HepG2 (cell line): ENCODE results near the gene HCFC2. TPM values are rescaled to one million over a fixed set of nuclear protein-coding genes. Genes with fewer than 3 reads are reported as not detected.

ENCODE experiments used
- ATAC-seq: fragments of 200-7000 bp; cut with Tn5 transposase; 3 replicates; pipeline ENCODE4 v1.9.1; 2020; ENCODE audit warnings: mild to moderate bottlenecking, moderate library complexity
- BruUV-seq: library from RNA; stranded (reverse); fragments of 400-500 nt; replicated peaks from 2 replicates; lab custom pipeline; 2021; lab: Mats Ljungman, UMichigan
- CTCF ChIA-PET: fragments of 300-600 bp; formaldehyde crosslinking; extraction: SDS; loops from one replicate; lab custom pipeline; 2021; ENCODE audit warnings: low total read pairs, inconsistent platforms, low intra/inter-chr PET ratio; lab: Yijun Ruan, JAX
- POLR2A ChIA-PET: fragments of 350-600 bp; sonication (Branson Sonifier 250); formaldehyde crosslinking; loops from one replicate; lab custom pipeline; 2020; ENCODE audit warnings: antibody characterized with exemption, inconsistent platforms; lab: Yijun Ruan, JAX
- DNase-seq: peaks from one replicate; pipeline ENCODE4 v3.0.0-alpha.2; 2015; ENCODE audit warnings: low spot score
- FAIRE-seq: peaks from 3 replicates; lab custom pipeline; 2011; peaks lifted over from hg19 to GRCh38; lab: Jason Lieb, UNC
- H2AFZ ChIP-seq: one replicate; pipeline ENCODE4 v1.6.1; 2011; ENCODE audit warnings: low read length, inconsistent platforms
- H3K27ac ChIP-seq: fragments of 300-600 bp; 3 replicates; pipeline ENCODE4 v1.8.0; 2011; ENCODE audit warnings: mixed run types, mild to moderate bottlenecking, mixed read lengths, low read length, inconsistent platforms; ENCODE audit not compliant: insufficient read depth; ENCODE audit errors: extremely low read length
- H3K27me3 ChIP-seq, 2 experiments: fragments of 200-600 bp in 1 of 2; 2 replicates in 1 of 2; 3 replicates in 1 of 2; pipeline versions ENCODE4 v1.6.0 to v1.8.0; 2011; ENCODE audit warnings: low read length in 2 of 2, mild to moderate bottlenecking in 2 of 2, moderate library complexity in 2 of 2, inconsistent platforms in 1 of 2; ENCODE audit not compliant: insufficient read depth in 2 of 2, control insufficient read depth in 1 of 2
- H3K36me3 ChIP-seq, 2 experiments: fragments of 200-600 bp in 1 of 2; replicated peaks in 1 of 2; 2 replicates in 1 of 2; 3 replicates in 1 of 2; pipeline versions ENCODE4 v1.5.1 to v1.8.0; 2011; ENCODE audit warnings: low read length in 2 of 2, inconsistent platforms in 1 of 2; ENCODE audit not compliant: insufficient read depth in 2 of 2, control insufficient read depth in 1 of 2
- H3K4me1 ChIP-seq: 2 replicates; pipeline ENCODE4 v1.5.1; 2012; ENCODE audit warnings: low read length, inconsistent platforms; ENCODE audit not compliant: insufficient read depth
- H3K4me2 ChIP-seq: 2 replicates; pipeline ENCODE4 v1.6.0; 2011; ENCODE audit warnings: low read depth, low read length, inconsistent platforms
- H3K4me3 ChIP-seq, 3 experiments: fragments of 200-600 bp in 1 of 3; sonication (generic), shearing (Covaris generic) in 1 of 3; replicated peaks in 1 of 3; 2 replicates each; pipeline ENCODE4 v1.5.1; 2011 to 2016; ENCODE audit warnings: low read length in 3 of 3, inconsistent platforms in 2 of 3, low read depth in 2 of 3, mild to moderate bottlenecking in 2 of 3, control low read depth in 1 of 3, mixed read lengths in 1 of 3; ENCODE audit not compliant: insufficient read depth in 1 of 3
- H3K79me2 ChIP-seq: one replicate; pipeline ENCODE4 v1.6.1; 2011; ENCODE audit warnings: low read length, inconsistent platforms; ENCODE audit not compliant: insufficient read depth
- H3K9ac ChIP-seq: 2 replicates; pipeline ENCODE4 v1.6.0; 2011; ENCODE audit warnings: mild to moderate bottlenecking, low read depth, low read length, inconsistent platforms; ENCODE audit not compliant: insufficient read depth
- H3K9me3 ChIP-seq: 2 replicates; pipeline ENCODE4 v1.5.1; 2012; ENCODE audit warnings: mild to moderate bottlenecking, low read length
- H4K20me1 ChIP-seq: 2 replicates; pipeline ENCODE4 v1.6.0; 2011; ENCODE audit warnings: inconsistent platforms, mild to moderate bottlenecking, low read length, moderate library complexity; ENCODE audit not compliant: insufficient read depth
- ARNT2 ChIP-seq: sonication (generic); formaldehyde crosslinking; IDR thresholded peaks from 2 replicates; pipeline ENCODE4 v1.8.0; 2022; ENCODE audit warnings: mild to moderate bottlenecking, low read depth, missing genetic modification reagents, moderate library complexity
- CHCHD3 ChIP-seq: sonication (generic); formaldehyde crosslinking; IDR thresholded peaks from 2 replicates; pipeline ENCODE4 v1.8.0; 2022; ENCODE audit warnings: mild to moderate bottlenecking, missing genetic modification reagents, moderate library complexity
- FOXK1 ChIP-seq: sonication (generic); formaldehyde crosslinking; IDR thresholded peaks from 2 replicates; pipeline ENCODE4 v1.4.0; 2020; ENCODE audit warnings: low read depth, missing genetic modification reagents, borderline replicate concordance
- KLF13 ChIP-seq: sonication (generic); formaldehyde crosslinking; IDR thresholded peaks from 2 replicates; pipeline ENCODE4 v1.4.0; 2020; ENCODE audit warnings: mild to moderate bottlenecking, missing genetic modification reagents
- NR2F1 ChIP-seq, 2 experiments: fragments of 450-650 bp in 1 of 2; formaldehyde crosslinking in 1 of 2; IDR thresholded peaks; 2 replicates each; pipeline versions ENCODE4 v1.5.0 to v1.6.1; 2016 to 2020; ENCODE audit warnings: mild to moderate bottlenecking in 1 of 2, missing compliant biosample characterization in 1 of 2, missing genetic modification reagents in 1 of 2, moderate library complexity in 1 of 2
- RERE ChIP-seq: IDR thresholded peaks from 2 replicates; pipeline ENCODE4 v1.6.1; 2016; ENCODE audit warnings: low read depth, missing genetic modification reagents, missing compliant biosample characterization
- TOPORS ChIP-seq: sonication (generic); formaldehyde crosslinking; IDR thresholded peaks from 2 replicates; pipeline ENCODE4 v1.8.0; 2023; ENCODE audit warnings: mild to moderate bottlenecking, missing genetic modification reagents
- U2AF2 ChIP-seq: fragments of 200-400 bp; formaldehyde crosslinking; IDR thresholded peaks from 2 replicates; pipeline ENCODE4 v1.6.1; 2017; ENCODE audit warnings: low read depth, mild to moderate bottlenecking, low read length
- ZNF558 ChIP-seq: sonication (generic); formaldehyde crosslinking; IDR thresholded peaks from 2 replicates; pipeline ENCODE4 v1.9.0; 2022; ENCODE audit warnings: mild to moderate bottlenecking, missing genetic modification reagents, borderline replicate concordance
- ZNF567 ChIP-seq: sonication (generic); formaldehyde crosslinking; IDR thresholded peaks from 2 replicates; pipeline ENCODE4 v1.8.1; 2023; ENCODE audit warnings: mild to moderate bottlenecking, missing genetic modification reagents, borderline replicate concordance
- ZSCAN12 ChIP-seq: sonication (generic); formaldehyde crosslinking; IDR thresholded peaks from 2 replicates; pipeline ENCODE4 v1.9.0; 2021; ENCODE audit warnings: mild to moderate bottlenecking, missing genetic modification reagents
- WGBS: methylation state at CpG from one replicate; pipeline ENCODE4 v1.1.6; 2017; ENCODE audit warnings: low lambda C conversion rate; 5-methylcytosine and 5-hydroxymethylcytosine counted together
- in situ Hi-C: cut with HindIII; loops from 2 replicates; pipeline ENCODE4 v1.10.0; 2017; ENCODE audit warnings: low pct_unique_long_range_greater_than_20kb; ENCODE audit not compliant: extremely low pct_ligation_motif_present
- intact Hi-C: fragments of 100-400 bp; cut with micrococcal nuclease; formaldehyde crosslinking; loops from one replicate; pipeline ENCODE4 v1.10.0; 2022; ENCODE audit not compliant: unreplicated experiment
- polyA plus RNA-seq, 8 experiments: library from polyadenylated mRNA; depleted of rRNA in 3 of 8; stranded (reverse) in 7 of 8; unstranded in 1 of 8; fragments of >200 nt; fragmentation: Illumina TruSeq in 4 of 8; extraction: Trizol in 4 of 8; gene quantifications; 2 replicates each; pipeline versions ENCODE4 v1.2.1 to v1.2.3, GENCODE V29; 2011 to 2016; ENCODE audit warnings: low read depth in 4 of 8, missing spikeins in 1 of 8, mixed read lengths in 1 of 8; ENCODE audit not compliant: insufficient read depth in 1 of 8
- total RNA-seq, 5 experiments: library from RNA; depleted of rRNA; stranded (reverse); fragments of >200 nt; fragmentation: Illumina TruSeq; extraction: Trizol; gene quantifications; 2 replicates each; pipeline ENCODE4 v1.2.3, GENCODE V29; 2016; ENCODE audit warnings: low read depth in 1 of 5
- TF ChIP-seq, protein P1 (sequence below): sonication (generic); formaldehyde crosslinking; IDR thresholded peaks from 2 replicates; pipeline ENCODE4 v1.5.1; 2020; ENCODE audit warnings: missing genetic modification reagents, mild to moderate bottlenecking, borderline replicate concordance
- TF ChIP-seq, protein P2 (sequence below): sonication (generic); formaldehyde crosslinking; IDR thresholded peaks from 2 replicates; pipeline ENCODE4 v1.8.0; 2023; ENCODE audit warnings: mild to moderate bottlenecking, missing genetic modification reagents
- TF ChIP-seq, protein P3 (sequence below): sonication (generic); formaldehyde crosslinking; IDR thresholded peaks from 2 replicates; pipeline ENCODE4 v1.8.0; 2022; ENCODE audit warnings: missing genetic modification reagents, mild to moderate bottlenecking, inconsistent platforms, borderline replicate concordance

HCFC2 gene
- total and polyA plus RNA-seq, 2 of the 13 experiments (the other 11 are each of a cell fraction or from before 2014, with no cell fraction given), result 3.7 to 4.9 TPM

DNA sequence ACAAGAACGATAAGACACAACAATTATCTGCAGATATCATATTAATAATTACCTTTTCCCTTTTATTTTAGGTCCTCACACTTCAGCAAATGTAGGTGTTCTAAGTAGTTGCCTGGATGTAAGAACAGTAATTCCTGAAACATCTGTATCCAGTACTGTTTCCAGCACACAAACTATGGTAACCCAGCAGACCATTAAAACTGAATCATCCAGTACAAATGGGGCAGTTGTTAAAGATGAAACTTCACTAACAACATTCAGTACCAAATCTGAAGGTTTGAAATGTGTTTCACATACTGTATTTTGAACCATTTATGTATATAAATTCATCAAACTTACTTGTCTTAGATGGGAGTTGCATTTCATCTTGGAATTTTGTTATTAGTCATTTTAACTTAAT is 31.0 kb downstream of the HCFC2 start (continued):
- no peak for TF ChIP-seq RERE

DNA sequence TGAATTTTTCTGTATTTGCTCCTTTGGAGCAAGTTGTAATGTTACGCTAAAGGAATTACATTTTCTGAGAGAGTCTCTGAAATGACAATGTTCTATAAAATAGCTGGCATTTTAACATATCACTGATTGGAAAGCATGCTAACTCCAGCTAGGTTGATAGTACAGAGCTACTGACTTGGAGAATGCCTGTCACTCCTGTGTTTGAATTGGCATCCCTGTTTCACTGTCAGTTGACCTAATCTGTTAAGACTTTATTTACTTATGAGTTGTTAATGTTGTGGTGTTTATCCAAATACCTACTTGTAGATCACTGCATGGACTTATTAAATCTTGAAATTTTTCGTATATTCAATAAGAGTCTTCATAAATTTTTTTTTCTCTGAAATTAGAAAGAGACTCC is 33.6 kb downstream of the HCFC2 start:
- BruUV-seq, result no TSS peak
- peaks cover 0 to 2% of the 10 kb centered on the region in 2 experiments; a peak in 2 of 5 replicates for H3K36me3 ChIP-seq
- H3K4me3 ChIP-seq, result no peak overlapping the region
- TF ChIP-seq, protein P1, sequence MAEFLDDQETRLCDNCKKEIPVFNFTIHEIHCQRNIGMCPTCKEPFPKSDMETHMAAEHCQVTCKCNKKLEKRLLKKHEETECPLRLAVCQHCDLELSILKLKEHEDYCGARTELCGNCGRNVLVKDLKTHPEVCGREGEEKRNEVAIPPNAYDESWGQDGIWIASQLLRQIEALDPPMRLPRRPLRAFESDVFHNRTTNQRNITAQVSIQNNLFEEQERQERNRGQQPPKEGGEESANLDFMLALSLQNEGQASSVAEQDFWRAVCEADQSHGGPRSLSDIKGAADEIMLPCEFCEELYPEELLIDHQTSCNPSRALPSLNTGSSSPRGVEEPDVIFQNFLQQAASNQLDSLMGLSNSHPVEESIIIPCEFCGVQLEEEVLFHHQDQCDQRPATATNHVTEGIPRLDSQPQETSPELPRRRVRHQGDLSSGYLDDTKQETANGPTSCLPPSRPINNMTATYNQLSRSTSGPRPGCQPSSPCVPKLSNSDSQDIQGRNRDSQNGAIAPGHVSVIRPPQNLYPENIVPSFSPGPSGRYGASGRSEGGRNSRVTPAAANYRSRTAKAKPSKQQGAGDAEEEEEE (CRISPR knock-in tag), result no peak
- TF ChIP-seq U2AF2, result no peak
- TF ChIP-seq, protein P2, sequence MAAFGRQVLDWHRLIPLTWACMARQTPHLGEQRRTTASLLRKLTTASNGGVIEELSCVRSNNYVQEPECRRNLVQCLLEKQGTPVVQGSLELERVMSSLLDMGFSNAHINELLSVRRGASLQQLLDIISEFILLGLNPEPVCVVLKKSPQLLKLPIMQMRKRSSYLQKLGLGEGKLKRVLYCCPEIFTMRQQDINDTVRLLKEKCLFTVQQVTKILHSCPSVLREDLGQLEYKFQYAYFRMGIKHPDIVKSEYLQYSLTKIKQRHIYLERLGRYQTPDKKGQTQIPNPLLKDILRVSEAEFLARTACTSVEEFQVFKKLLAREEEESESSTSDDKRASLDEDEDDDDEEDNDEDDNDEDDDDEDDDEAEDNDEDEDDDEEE (CRISPR knock-in tag), result no peak
- no peak for TF ChIP-seq ZSCAN12 (CRISPR knock-in tag)
- no peak for TF ChIP-seq NR2F1 (CRISPR knock-in tag; IDR thresholded peaks at IDR 0.05)
- TF ChIP-seq ZNF558 (CRISPR knock-in tag), result no peak
- no peak for TF ChIP-seq KLF13 (CRISPR knock-in tag)
- TF ChIP-seq FOXK1 (CRISPR knock-in tag), result no peak
- no peak for TF ChIP-seq ARNT2 (CRISPR knock-in tag)
- TF ChIP-seq TOPORS (CRISPR knock-in tag), result no peak
- TF ChIP-seq, protein P3, sequence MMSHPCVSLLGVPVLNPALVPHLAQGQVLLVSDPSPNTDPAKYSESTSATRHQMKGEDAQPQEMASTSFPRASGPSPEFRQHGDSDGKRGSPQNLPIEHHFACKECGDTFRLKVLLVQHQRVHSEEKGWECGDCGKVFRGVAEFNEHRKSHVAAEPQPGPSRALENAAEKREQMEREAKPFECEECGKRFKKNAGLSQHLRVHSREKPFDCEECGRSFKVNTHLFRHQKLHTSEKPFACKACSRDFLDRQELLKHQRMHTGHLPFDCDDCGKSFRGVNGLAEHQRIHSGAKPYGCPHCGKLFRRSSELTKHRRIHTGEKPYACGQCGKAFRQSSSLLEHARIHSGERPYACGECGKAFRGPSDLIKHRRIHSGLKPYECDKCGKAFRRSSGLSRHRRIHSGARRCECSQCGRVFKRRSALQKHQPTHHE (CRISPR knock-in tag), result no peak
- no peak for TF ChIP-seq CHCHD3
- TF ChIP-seq ZNF567 (CRISPR knock-in tag), result no peak
- TF ChIP-seq, all 625 proteins: peak for 0
- FAIRE-seq (no peak), ATAC-seq (no peak), DNase-seq (no peak)
- H3K27ac ChIP-seq, result no peak overlapping the region
- 97% methylated on average over 2 of the region's 2 CpGs for WGBS
- no peaks in the 10 kb centered on the region for H4K20me1 ChIP-seq
- intact Hi-C loops, result no loop called here
- no peaks in the 10 kb centered on the region for H3K79me2 ChIP-seq
- ChIA-PET POLR2A (no interaction called here), CTCF (no interaction called here)
- H3K4me2 ChIP-seq, result no peak overlapping the region
- no peaks in the 10 kb centered on the region for H3K4me1 ChIP-seq
- no peak overlapping the region for H2AFZ ChIP-seq
- H3K27me3 ChIP-seq, result no peaks in the 10 kb centered on the region
- H3K9me3 ChIP-seq, result no peaks in the 10 kb centered on the region
- in situ Hi-C loops, result no loop called here
- H3K9ac ChIP-seq, result no peak overlapping the region
